Kidney (tissue), 14 donors: ENCODE results near the gene ZNF773. TPM values are rescaled to one million over a fixed set of nuclear protein-coding genes. Genes with fewer than 3 reads are reported as not detected.
"Not testable (repeated sequence)": the region's sequence is repeated elsewhere in the genome, so short reads cannot be mapped to it uniquely, and the experiment has no call there.

ENCODE experiments used
- DNase-seq, 5 donors: peaks; one replicate each; pipeline ENCODE4 v3.0.0-alpha.2; 2013 to 2020
- FAIRE-seq: peaks from 2 replicates; lab custom pipeline; 2012; peaks lifted over from hg19 to GRCh38; lab: Jason Lieb, UNC
- H3K27ac ChIP-seq, 2 donors: one replicate each; pipeline ENCODE4 v1.7.0; 2013; ENCODE audit warnings: low read depth in 2 of 2, low read length in 2 of 2, inconsistent platforms in 1 of 2
- H3K27me3 ChIP-seq: one replicate; pipeline ENCODE4 v1.7.1; 2013; ENCODE audit warnings: low read length, inconsistent platforms; ENCODE audit not compliant: control insufficient read depth, insufficient read depth
- H3K36me3 ChIP-seq, 3 donors: one replicate each; pipeline versions ENCODE4 v1.7.0 to v1.7.1; 2013; ENCODE audit warnings: low read length in 3 of 3, control low read depth in 1 of 3, inconsistent platforms in 1 of 3; ENCODE audit not compliant: insufficient read depth in 3 of 3, control insufficient read depth in 2 of 3
- H3K4me1 ChIP-seq, 3 donors: one replicate each; pipeline versions ENCODE4 v1.7.0 to v1.7.1; 2013; ENCODE audit warnings: low read length in 3 of 3, inconsistent platforms in 1 of 3, low read depth in 1 of 3; ENCODE audit not compliant: control insufficient read depth in 2 of 3, insufficient read depth in 2 of 3
- H3K4me3 ChIP-seq, 3 donors: one replicate each; pipeline versions ENCODE4 v1.7.0 to v1.8.1; 2013; ENCODE audit warnings: low read length in 3 of 3, control low read depth in 1 of 3, inconsistent platforms in 1 of 3
- H3K9ac ChIP-seq, 3 donors: one replicate each; pipeline versions ENCODE4 v1.7.0 to v1.7.1; 2013; ENCODE audit warnings: low read length in 3 of 3, control low read depth in 1 of 3, inconsistent platforms in 1 of 3
- H3K9me3 ChIP-seq, 3 donors: one replicate each; pipeline versions ENCODE4 v1.7.0 to v1.7.1; 2013; ENCODE audit warnings: low read length in 3 of 3, control low read depth in 1 of 3, inconsistent platforms in 1 of 3; ENCODE audit not compliant: control insufficient read depth in 2 of 3, insufficient read depth in 1 of 3
- intact Hi-C: fragments of 100-400 bp; cut with DNase I; formaldehyde crosslinking; loops from one replicate; pipeline ENCODE4 v1.11.1; 2022
- polyA plus RNA-seq: library from polyadenylated mRNA; stranded (reverse); fragments of 350-450 nt; fragmentation: Illumina TruSeq; extraction: RNeasy Lipid Tissue Mini Kit (QIAGEN cat#74804); gene quantifications from one replicate; pipeline ENCODE4 v1.2.3, GENCODE V29; 2014; ENCODE audit warnings: low read depth, low replicate concordance; ENCODE audit not compliant: insufficient read depth
- total RNA-seq: library from RNA; stranded (reverse); fragmentation: NEBNext Ultra II Directional; extraction: Animal tissue kit (Norgen Biotek cat#: 25700); gene quantifications from one replicate; pipeline ENCODE4 v1.2.1, GENCODE V29; 2021
- TF ChIP-seq, protein P1 (sequence below): IDR thresholded peaks from 3 replicates; pipeline ENCODE4 v1.5.1; 2012; ENCODE audit warnings: mild to moderate bottlenecking, moderate library complexity, borderline replicate concordance; ENCODE audit not compliant: insufficient read depth; ENCODE audit errors: extremely low read depth
- donor health status: control.
- donor health status: control.
- donor health status: control.
- donor health status: control.
- donor health status: control.
- donor health status: DM: yes; HTN: yes; CAD: no.
- donor health status: Normal renal cell carcinoma (clear cell type).

Gene ZNF773
- total and polyA plus RNA-seq, 2 donors from 2014 or later = 3.4 to 12.1 TPM

DNA sequence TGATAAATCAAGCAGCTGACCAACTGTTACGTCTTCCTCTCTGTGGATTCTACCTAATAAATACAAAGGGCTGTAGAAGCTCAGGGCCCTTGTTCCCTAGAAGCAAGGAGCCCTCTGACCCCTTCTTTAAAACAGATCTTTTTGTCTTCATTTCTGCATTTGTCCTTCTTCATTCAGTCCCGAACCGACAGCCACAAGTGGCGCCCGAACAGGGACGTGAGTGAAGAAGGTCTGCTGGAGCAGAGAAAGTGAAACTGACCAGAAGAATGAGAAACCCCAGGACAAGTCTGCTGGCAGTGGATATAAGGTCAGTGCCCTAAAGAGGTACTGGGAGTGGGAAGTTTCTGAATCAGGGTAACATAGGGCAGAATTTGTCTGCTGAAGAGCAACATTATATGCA lies 13.1 kb downstream of the ZNF773 start:
- no peak for FAIRE-seq
- no peaks in the 10 kb centered on the region for H3K27me3 ChIP-seq
- H3K4me1 ChIP-seq = no peaks in the 10 kb centered on the region
- no peak overlapping the region for H3K9ac ChIP-seq
- no peak overlapping the region for H3K27ac ChIP-seq
- TF ChIP-seq, protein P1, sequence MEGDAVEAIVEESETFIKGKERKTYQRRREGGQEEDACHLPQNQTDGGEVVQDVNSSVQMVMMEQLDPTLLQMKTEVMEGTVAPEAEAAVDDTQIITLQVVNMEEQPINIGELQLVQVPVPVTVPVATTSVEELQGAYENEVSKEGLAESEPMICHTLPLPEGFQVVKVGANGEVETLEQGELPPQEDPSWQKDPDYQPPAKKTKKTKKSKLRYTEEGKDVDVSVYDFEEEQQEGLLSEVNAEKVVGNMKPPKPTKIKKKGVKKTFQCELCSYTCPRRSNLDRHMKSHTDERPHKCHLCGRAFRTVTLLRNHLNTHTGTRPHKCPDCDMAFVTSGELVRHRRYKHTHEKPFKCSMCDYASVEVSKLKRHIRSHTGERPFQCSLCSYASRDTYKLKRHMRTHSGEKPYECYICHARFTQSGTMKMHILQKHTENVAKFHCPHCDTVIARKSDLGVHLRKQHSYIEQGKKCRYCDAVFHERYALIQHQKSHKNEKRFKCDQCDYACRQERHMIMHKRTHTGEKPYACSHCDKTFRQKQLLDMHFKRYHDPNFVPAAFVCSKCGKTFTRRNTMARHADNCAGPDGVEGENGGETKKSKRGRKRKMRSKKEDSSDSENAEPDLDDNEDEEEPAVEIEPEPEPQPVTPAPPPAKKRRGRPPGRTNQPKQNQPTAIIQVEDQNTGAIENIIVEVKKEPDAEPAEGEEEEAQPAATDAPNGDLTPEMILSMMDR = no peak
- H3K9me3 ChIP-seq = peaks cover 2 to 41% (median 16%) of the 10 kb centered on the region in 3 donors
- intact Hi-C loops = no loop called here
- peak in 2 of 5 donors; percentile 7 to 11 for DNase-seq
- H3K36me3 ChIP-seq = peaks cover 0 to 6% (median 3%) of the 10 kb centered on the region in 3 donors
- no peak overlapping the region for H3K4me3 ChIP-seq

DNA sequence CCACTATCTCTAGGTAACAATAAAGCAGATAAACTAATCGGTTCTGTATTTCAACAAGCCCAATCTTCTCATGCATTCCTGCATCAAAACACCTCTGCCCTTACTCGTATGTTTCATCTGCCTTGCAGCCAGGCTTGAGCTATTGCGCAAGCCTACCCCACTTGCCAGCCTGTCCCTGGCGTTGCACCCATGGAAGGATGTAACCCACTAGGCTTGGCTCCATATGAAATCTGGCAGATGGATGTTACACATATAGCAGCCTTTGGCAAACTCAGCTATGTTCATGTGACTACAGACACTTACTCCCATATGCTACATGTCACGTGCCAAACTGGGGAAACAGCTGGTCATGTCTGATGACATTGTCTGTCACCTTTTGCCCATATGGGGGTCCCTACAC lies 15.5 kb downstream of the ZNF773 start:
- FAIRE-seq (no peak), DNase-seq (no peak)
- peaks cover 2 to 33% (median 7%) of the 10 kb centered on the region in 3 donors for H3K9me3 ChIP-seq
- H3K4me3 ChIP-seq = no peak overlapping the region
- intact Hi-C loops = no loop called here
- H3K27ac ChIP-seq = no peak overlapping the region
- H3K4me1 ChIP-seq = no peaks in the 10 kb centered on the region
- peaks cover 0 to 6% (median 3%) of the 10 kb centered on the region in 3 donors for H3K36me3 ChIP-seq
- H3K27me3 ChIP-seq = no peaks in the 10 kb centered on the region
- TF ChIP-seq, protein P1 = no peak
- no peak overlapping the region for H3K9ac ChIP-seq

DNA sequence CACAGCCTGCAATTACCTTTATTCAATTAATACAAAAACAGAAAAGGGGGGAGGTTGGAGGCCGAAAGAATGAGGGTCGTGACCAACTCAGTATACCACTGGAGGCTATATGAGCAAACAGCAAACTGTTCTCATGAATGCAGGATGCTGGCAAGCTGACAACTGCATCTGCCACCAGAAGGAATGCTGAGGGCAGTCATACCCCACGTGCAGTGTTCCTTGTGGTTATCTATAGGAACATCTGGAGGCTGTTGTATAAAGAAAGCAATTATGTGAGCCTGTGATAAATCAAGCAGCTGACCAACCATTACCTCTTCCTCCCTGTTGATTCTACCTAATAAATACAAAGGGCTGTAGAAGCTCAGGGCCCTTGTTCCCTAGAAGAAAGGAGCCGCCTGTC lies 18.3 kb downstream of the ZNF773 start:
- FAIRE-seq, DNase-seq, H3K27ac ChIP-seq, intact Hi-C loops, H3K36me3 ChIP-seq, H3K9ac ChIP-seq, H3K27me3 ChIP-seq, H3K4me3 ChIP-seq, H3K4me1 ChIP-seq: not testable (repeated sequence)
- H3K9me3 ChIP-seq = peaks cover under 1 to 18% (median 6%) of the 10 kb centered on the region in 3 donors

DNA sequence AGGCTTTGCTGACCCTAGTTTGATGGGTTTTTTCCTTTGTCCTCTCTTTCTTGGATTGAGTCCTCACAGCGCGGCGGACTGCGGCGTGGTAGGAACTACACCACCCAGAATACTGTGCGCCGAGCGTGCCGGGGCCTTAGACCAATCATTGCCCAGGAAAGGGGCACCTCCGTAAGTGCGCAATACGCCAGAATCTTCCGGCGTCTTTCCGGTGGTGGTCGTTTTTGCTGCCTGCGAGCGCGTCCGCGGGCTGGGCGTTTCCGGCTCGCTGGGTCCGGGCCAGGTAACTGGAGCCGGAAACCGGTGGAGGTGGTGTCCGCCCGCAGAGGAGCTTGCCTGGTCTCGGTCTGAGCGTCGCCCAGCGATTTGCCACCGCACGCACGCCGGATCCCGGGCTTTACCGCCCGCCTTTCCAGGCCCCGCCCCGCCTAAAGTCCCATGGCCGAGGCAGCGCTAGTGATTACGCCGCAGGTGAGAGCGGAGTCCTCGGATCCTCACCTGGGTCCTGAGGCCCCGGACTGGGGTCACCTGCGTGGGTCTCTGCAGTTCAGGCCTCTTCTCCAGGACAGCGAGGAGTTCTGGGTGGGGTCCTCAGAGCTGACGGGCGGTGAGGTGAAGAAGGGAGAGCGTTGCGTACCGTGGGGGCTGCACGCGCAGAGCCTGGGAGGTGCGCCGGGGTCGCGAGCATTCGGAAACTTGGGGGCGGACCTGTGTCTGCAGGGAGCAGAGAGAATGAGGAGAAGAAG lies 27.6 kb downstream of the ZNF773 start, which contains the start of gene ZNF549:
ZNF549 (plus strand) TSS at position 221 of the 746 bp plus-strand sequence; CDS start at position 439, 218 bp downstream.
- Histone ChIP-seq H3K4me3 (peak within 1 kb of the TSS; percentile 79 to 91 (median 85)), H3K9me3 (peaks cover 0 to 15% (median 8%) of the 10 kb centered on the region in 3 donors), H3K9ac (peak within 1 kb of the TSS; percentile 57 to 65 (median 61)), H3K27me3 (no peaks in the 10 kb centered on the region), H3K36me3 (peaks cover 4 to 12% (median 5%) of the 10 kb centered on the region in 3 donors), H3K27ac (peak within 1 kb of the TSS; percentile 43 to 68), H3K4me1 (peaks cover 0 to 5% (median 0%) of the 10 kb centered on the region in 3 donors)
- FAIRE-seq (no peak), DNase-seq (peak; percentile 92 to 97 (median 95))
- intact Hi-C loops = no loop called here
- TF ChIP-seq, protein P1 = no peak
